ENCODE data around the gene MAOB. TPM values are rescaled to one million over a fixed set of nuclear protein-coding genes. Genes with fewer than 3 reads are reported as not detected.

Gene MAOB
- total RNA-seq, 2 donors from 2014 or later, result 0.10 to 0.30 TPM

DNA sequence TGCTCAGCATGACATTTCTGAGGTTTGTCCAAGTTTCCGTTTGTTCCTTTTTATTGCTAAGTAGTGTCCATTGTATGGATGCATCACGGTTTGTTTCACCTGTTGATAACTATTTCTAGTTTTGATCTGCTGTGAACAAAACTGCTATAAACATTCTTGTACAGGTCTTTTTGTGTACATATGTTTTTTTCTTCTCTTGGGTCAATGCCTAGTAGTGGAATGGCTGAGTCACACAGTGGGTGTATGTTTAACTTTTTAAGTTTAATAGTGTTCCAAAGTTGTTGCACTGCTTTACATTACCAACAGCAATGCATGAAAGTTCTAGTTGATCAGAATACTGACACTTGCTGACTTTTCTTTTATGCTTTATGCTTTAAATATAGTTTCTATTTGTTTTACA lies 76.7 kb downstream of the MAOB start:
- H3K4me1 Mint-ChIP-seq (ENCODE audit: low read depth), result no peaks in the 10 kb centered on the region
- peaks cover 58% of the 10 kb centered on the region for H3K27me3 Mint-ChIP-seq (ENCODE audit: low read depth)
- DNase-seq, result no peak
- H3K36me3 Mint-ChIP-seq (ENCODE audit: insufficient read depth in 2 of 2), result no peaks in the 10 kb centered on the region
- no peak overlapping the region for H3K27ac Mint-ChIP-seq
- H3K4me3 Mint-ChIP-seq, result no peak overlapping the region
- no peak for ATAC-seq (replicated peaks in 1 of 2)
- no peaks in the 10 kb centered on the region for H3K9me3 Mint-ChIP-seq

DNA sequence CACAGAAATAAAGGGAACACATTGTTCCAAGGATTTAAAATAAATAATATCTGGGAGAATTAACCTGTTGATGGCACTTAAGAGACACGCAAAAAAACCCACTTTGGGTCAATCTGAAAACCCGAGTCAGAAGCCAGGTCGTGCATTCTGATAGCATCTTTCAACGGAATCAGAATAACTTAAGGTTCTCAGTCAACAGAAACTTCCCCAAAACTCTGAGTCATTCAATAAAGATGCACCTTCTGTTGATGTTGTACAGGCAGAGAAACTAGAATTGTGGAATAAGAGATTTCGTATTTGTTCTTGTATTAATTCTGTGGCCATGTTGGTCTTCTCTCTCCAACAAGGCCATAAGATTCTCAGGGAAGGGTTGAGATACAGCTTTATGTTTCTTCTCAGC lies 78.2 kb downstream of the MAOB start:
- Mint-ChIP-seq H3K27me3 (ENCODE audit: low read depth) (peaks cover 64% of the 10 kb centered on the region), H3K9me3 (no peaks in the 10 kb centered on the region), H3K36me3 (ENCODE audit: insufficient read depth in 2 of 2) (no peaks in the 10 kb centered on the region), H3K27ac (no peak overlapping the region), H3K4me3 (no peak overlapping the region), H3K4me1 (ENCODE audit: low read depth) (no peaks in the 10 kb centered on the region)
- ATAC-seq (replicated peaks in 1 of 2) (peak in 1 of 2 donors; percentile 32), DNase-seq (no peak)

DNA sequence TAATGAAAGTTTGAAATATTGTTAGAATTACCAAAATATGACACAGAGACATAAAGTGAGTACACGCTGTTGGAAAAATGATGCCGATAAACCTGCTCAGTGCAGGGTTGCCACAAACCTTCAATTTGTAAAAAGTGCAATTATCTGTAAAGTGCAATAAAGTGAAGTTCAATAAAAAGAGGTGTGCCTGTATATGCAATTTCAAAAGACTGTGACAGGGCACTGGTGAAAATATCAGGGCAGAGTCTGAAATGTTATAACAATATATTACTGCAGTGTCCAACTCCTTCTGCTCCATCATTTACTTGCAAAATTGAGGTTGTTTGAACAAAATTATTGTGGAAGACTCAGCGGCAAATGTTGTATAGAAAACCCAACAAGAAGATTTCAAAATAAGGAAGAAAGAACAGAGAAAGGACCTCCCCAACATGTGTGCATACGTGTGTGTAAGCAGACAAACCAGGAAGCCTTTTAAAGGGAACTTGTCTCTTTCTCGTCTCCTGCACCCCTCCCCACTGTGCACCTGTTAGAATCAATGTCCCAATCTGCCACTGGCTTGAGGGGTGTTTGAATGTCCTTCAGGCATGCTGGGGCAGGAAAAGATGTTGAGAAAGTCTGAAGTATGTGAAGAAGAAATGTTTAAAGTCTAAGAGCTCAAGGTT lies 96.2 kb downstream of the MAOB start:
- peaks cover 30% of the 10 kb centered on the region for H3K27me3 Mint-ChIP-seq (ENCODE audit: low read depth)
- DNase-seq (no peak), ATAC-seq (replicated peaks in 1 of 2) (no peak)
- H3K36me3 Mint-ChIP-seq (ENCODE audit: insufficient read depth in 2 of 2), result no peaks in the 10 kb centered on the region
- H3K4me3 Mint-ChIP-seq, result no peak overlapping the region
- peaks cover 3% of the 10 kb centered on the region in 2 donors for H3K9me3 Mint-ChIP-seq
- no peak overlapping the region for H3K27ac Mint-ChIP-seq
- no peaks in the 10 kb centered on the region for H3K4me1 Mint-ChIP-seq (ENCODE audit: low read depth)

DNA sequence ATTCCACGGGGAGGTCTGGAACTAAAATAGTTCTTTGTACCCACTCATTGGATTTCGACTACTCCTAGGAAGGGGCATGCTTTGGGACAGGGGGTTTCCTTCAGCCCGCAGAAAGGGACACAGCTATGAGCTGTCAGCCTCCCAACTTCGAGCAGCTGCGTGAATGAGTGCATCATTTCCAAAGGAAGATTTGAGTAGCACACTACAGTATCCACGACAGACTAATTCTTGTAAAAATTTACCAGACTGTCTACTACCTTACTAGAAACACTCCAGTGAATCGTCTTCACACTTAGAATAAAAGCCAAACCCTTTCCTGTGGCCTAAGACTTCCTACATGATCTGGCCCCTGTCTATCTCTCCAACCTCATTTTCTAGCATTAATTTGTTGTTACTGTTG lies 124.2 kb downstream of the MAOB start:
- Mint-ChIP-seq H3K27me3 (ENCODE audit: low read depth) (peaks cover 27% of the 10 kb centered on the region), H3K9me3 (no peaks in the 10 kb centered on the region), H3K4me3 (no peak overlapping the region), H3K36me3 (ENCODE audit: insufficient read depth in 2 of 2) (no peaks in the 10 kb centered on the region), H3K4me1 (ENCODE audit: low read depth) (no peaks in the 10 kb centered on the region), H3K27ac (no peak overlapping the region)
- DNase-seq, result no peak
- ATAC-seq (replicated peaks in 1 of 2), result peak in 1 of 2 donors; percentile 79

DNA sequence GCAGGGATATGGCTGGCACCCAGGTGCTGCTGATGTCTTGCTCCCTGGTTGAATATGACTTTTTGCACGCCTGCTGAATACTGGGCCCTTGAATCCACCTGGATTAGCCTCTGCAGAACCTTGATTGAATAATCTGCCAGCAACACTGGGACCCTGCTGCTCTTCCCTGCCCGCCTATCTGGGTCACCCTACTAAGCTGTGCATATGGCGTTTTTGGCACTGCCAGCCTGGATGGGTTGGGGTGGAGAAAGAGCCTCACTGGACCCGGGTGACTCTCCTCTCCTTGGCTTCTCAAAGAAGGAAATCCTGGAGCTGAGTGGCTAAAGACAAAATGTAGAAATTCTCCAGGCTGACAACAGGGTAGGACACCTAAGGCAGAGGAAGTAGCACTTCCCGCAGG lies 126.2 kb downstream of the MAOB start:
- Mint-ChIP-seq H3K27me3 (ENCODE audit: low read depth) (peaks cover 27% of the 10 kb centered on the region), H3K36me3 (ENCODE audit: insufficient read depth in 2 of 2) (no peaks in the 10 kb centered on the region)

DNA sequence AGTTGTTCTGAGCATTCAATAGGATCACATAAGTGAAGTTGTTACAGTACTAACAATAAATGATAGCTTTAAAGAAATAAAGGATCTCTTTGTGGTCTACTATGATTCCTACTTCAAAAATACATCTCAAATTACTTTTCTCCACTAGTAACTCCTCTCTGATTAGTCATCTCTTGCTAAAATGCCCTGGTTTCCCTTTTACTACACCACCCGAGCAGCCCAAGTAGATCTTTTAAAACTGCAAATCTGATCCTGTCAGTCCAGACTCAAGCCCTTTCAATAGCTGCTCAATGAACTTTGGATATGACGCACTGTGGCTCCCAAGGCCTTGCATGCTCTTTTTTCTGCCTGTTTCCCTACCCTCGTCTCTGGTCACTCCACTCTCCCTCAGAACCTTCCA lies 128.6 kb downstream of the MAOB start:
- peaks cover 34% of the 10 kb centered on the region for H3K27me3 Mint-ChIP-seq (ENCODE audit: low read depth)
- no peaks in the 10 kb centered on the region for H3K9me3 Mint-ChIP-seq
- H3K4me1 Mint-ChIP-seq (ENCODE audit: low read depth), result no peaks in the 10 kb centered on the region
- H3K36me3 Mint-ChIP-seq (ENCODE audit: insufficient read depth in 2 of 2), result no peaks in the 10 kb centered on the region
- H3K4me3 Mint-ChIP-seq, result no peak overlapping the region
- ATAC-seq (replicated peaks in 1 of 2), result peak in 1 of 2 donors; percentile 24
- H3K27ac Mint-ChIP-seq, result no peak overlapping the region
- no peak for DNase-seq

More for the DNA sequence above, 126.2 kb downstream of the MAOB start:
- Mint-ChIP-seq H3K9me3 (no peaks in the 10 kb centered on the region), H3K4me3 (no peak overlapping the region), H3K4me1 (ENCODE audit: low read depth) (no peaks in the 10 kb centered on the region), H3K27ac (no peak overlapping the region)
- ATAC-seq (replicated peaks in 1 of 2) (no peak), DNase-seq (no peak)

DNA sequence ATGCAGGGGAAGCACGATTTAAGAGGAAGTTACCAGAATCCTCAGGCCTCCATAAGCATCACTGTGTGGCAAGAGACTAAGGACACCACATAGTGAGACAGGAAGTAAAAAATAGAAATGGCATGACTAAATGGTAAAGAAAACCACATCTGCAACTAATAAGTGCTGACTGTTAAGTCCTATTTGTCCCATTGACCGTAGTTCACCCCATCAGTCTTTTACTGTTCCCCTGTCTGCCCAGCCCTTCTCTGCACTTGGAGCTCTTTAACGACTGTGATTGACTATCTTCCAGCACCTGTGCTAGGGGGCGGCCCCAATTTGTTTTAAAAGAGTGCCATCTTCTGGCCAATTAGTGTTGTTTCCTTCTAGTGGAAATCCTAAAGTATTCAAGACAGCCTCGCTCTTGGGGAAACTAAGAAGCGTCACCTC lies 132.0 kb downstream of the MAOB start:
- DNase-seq (peak; percentile 28 to 35), ATAC-seq (replicated peaks in 1 of 2) (peak; percentile 67 to 83)
- Mint-ChIP-seq H3K9me3 (no peaks in the 10 kb centered on the region), H3K27ac (no peak overlapping the region), H3K36me3 (ENCODE audit: insufficient read depth in 2 of 2) (no peaks in the 10 kb centered on the region), H3K4me3 (no peak overlapping the region), H3K27me3 (ENCODE audit: low read depth) (peaks cover 11% of the 10 kb centered on the region), H3K4me1 (ENCODE audit: low read depth) (no peaks in the 10 kb centered on the region)

DNA sequence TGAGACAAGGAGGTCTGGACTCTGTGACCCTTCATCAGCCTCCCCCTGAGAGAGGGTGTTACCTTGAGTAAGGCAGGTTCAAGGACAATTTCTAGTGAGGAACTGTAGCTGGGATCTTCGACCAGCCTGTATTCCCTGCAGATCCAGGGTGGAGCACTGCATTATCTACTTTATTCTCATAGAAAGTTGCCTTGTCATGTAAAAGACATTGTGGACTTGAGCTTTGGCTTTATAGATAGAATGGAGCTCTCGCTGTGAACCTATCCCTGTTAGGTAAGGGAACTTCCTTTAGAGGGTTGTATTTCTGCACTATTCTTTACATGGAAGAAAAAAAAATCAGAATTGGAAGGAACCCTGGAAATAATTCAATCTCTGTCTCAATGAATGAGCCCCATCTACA lies 134.8 kb downstream of the MAOB start:
- ATAC-seq (replicated peaks in 1 of 2) (no peak), DNase-seq (no peak)
- Mint-ChIP-seq H3K4me3 (no peak overlapping the region), H3K27ac (no peak overlapping the region), H3K27me3 (ENCODE audit: low read depth) (peaks cover 21% of the 10 kb centered on the region), H3K36me3 (ENCODE audit: insufficient read depth in 2 of 2) (no peaks in the 10 kb centered on the region), H3K4me1 (ENCODE audit: low read depth) (no peaks in the 10 kb centered on the region), H3K9me3 (no peaks in the 10 kb centered on the region)

DNA sequence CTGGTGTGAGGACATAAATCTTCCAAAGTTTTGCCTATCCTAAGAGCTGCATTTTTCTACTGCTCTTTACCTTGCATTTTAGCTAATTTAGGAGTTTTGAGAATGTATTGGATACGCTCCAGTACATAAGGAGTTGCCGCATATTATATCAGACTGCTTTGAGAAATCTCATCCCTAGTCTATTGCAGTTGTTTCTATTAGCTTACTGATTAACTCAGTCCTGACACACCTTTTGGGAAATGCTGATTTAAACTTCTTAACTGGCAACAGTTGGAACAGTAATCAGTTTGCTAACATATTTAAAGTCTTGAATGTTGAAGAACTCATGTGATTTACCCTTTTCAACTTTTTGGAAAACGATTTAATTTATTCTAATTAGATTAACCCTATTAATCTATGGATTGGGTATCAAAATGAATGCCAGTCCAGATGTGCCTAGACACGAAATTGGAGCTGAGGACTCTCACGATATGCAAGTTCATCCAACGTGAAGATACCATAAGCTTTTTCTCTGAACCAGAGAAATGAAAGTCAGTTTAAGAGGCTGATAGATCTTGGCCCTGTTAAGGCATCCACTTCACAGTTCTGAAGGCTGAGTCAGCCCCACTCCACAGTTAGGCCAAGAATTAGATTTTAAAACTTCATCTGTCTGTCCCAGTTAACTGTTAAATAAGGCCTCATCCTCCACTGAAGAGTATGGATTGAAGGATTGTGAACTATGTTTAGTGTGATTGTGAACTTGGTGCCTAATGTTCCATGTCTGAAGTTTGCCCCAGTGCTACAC lies 136.1 kb downstream of the MAOB start:
- no peak overlapping the region for H3K27ac Mint-ChIP-seq
- H3K4me1 Mint-ChIP-seq (ENCODE audit: low read depth), result no peaks in the 10 kb centered on the region
- no peaks in the 10 kb centered on the region for H3K36me3 Mint-ChIP-seq (ENCODE audit: insufficient read depth in 2 of 2)

DNA sequence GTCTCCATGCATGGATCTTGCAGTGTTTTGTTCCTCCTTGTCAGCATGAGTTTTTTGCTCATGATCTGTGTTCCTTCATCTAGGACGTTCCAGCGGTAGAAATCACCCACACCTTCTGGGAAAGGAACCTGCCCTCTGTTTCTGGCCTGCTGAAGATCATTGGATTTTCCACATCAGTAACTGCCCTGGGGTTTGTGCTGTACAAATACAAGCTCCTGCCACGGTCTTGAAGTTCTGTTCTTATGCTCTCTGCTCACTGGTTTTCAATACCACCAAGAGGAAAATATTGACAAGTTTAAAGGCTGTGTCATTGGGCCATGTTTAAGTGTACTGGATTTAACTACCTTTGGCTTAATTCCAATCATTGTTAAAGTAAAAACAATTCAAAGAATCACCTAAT lies 138.0 kb downstream of the MAOB start:
- H3K27me3 Mint-ChIP-seq (ENCODE audit: low read depth), result peaks cover 24% of the 10 kb centered on the region
- DNase-seq (no peak), ATAC-seq (replicated peaks in 1 of 2) (no peak)
- H3K27ac Mint-ChIP-seq, result no peak overlapping the region
- no peaks in the 10 kb centered on the region for H3K9me3 Mint-ChIP-seq
- no peaks in the 10 kb centered on the region for H3K36me3 Mint-ChIP-seq (ENCODE audit: insufficient read depth in 2 of 2)
- H3K4me1 Mint-ChIP-seq (ENCODE audit: low read depth), result no peaks in the 10 kb centered on the region
- H3K4me3 Mint-ChIP-seq, result no peak overlapping the region

More for the DNA sequence above, 136.1 kb downstream of the MAOB start:
- no peak for DNase-seq
- no peak for ATAC-seq (replicated peaks in 1 of 2)
- Mint-ChIP-seq H3K4me3 (no peak overlapping the region), H3K9me3 (no peaks in the 10 kb centered on the region), H3K27me3 (ENCODE audit: low read depth) (peaks cover 27% of the 10 kb centered on the region)

DNA sequence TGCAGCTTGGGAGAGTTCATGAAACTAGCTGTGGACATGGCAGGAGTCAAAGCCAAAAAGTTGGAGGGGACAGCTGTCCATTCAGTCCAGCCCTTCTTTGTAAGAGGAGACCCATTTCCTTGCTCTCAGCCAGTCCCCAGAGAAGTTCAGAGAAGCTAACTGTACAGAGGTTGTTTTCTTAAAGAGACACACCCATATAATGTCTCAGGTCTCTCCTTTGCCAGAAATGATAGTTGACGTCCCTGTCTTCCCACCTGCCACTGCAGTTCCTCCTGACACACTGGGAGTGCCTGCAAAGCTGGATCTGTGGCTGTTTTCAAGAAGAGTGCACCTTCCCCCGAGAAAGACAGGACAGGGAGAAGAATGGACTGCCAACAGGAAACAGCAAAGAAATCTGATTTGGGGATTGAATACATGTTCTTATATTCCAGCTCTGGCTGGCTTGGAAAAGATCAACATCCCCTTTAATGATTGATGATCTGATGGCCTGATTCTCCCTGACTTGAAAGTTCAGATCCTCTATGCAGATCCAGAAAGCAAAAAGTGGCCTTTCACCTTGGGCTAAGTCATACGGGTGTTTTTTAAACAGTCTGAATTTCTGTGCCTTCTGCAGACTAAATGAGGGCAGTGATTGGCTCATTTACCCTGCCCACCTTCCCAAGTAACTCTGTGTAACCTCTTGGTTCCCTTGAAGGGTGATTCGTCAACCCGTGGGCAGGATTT lies 139.0 kb downstream of the MAOB start:
- DNase-seq, result no peak
- no peak overlapping the region for H3K27ac Mint-ChIP-seq
- H3K36me3 Mint-ChIP-seq (ENCODE audit: insufficient read depth in 2 of 2), result no peaks in the 10 kb centered on the region
- H3K4me3 Mint-ChIP-seq, result no peak overlapping the region
- no peaks in the 10 kb centered on the region for H3K9me3 Mint-ChIP-seq
- no peak for ATAC-seq (replicated peaks in 1 of 2)
- H3K27me3 Mint-ChIP-seq (ENCODE audit: low read depth), result peaks cover 29% of the 10 kb centered on the region
- no peaks in the 10 kb centered on the region for H3K4me1 Mint-ChIP-seq (ENCODE audit: low read depth)

DNA sequence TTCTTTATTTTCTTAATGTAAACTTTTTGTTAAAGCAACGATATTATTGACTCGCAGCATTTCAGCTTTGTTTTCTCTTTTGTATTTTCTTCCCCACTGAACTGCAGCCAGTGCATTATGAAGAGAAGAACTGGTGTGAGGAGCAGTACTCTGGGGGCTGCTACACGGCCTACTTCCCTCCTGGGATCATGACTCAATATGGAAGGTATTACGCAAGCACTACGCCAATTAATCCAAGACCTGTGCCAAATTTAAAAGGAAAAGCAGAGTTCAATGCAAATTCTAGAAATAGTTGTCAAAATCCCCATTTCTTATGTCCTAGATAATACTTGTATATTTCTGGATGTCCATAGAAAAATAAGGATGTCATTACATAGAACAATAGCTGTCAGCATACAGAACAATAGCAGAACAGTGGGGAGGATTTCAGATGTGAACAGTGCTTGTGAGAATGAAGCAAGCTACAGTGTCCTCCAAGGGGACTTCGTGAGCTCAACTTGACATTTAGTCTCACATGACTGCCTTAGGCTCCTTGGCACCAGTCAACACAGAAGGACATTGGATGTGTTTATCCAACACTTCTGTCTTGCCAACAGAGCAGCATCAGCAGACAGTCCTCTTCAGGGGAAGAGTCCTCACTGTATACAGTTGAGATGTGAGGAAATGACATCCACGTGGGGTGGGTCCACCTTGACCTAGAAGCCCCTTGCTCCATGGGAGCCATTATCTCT lies 140.2 kb downstream of the MAOB start:
- no peaks in the 10 kb centered on the region for H3K4me1 Mint-ChIP-seq (ENCODE audit: low read depth)
- no peaks in the 10 kb centered on the region for H3K9me3 Mint-ChIP-seq
- no peak for ATAC-seq (replicated peaks in 1 of 2)
- no peaks in the 10 kb centered on the region for H3K36me3 Mint-ChIP-seq (ENCODE audit: insufficient read depth in 2 of 2)
- DNase-seq, result no peak
- H3K27ac Mint-ChIP-seq, result no peak overlapping the region
- peaks cover 29% of the 10 kb centered on the region for H3K27me3 Mint-ChIP-seq (ENCODE audit: low read depth)
- no peak overlapping the region for H3K4me3 Mint-ChIP-seq

DNA sequence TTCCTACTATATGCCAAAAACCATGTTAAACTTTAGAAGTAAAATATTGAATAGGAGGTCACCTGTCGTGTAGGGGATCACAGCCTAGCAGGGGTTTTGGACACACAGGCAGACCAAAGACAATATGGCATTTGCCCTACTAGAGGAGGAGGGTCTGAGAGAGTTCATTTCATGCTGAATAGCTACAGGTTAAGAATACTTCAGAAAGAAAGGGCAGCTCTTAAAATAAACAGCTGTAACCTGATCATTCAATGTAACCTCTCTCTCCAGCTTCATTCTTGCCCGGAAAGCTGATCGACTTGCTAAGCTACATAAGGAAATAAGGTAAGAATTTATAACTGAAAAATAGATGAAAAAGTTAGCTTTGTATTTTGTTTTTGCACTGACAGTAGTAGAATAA lies 146.3 kb downstream of the MAOB start:
- Mint-ChIP-seq H3K27me3 (ENCODE audit: low read depth) (peaks cover 18% of the 10 kb centered on the region), H3K36me3 (ENCODE audit: insufficient read depth in 2 of 2) (no peaks in the 10 kb centered on the region), H3K4me1 (ENCODE audit: low read depth) (no peaks in the 10 kb centered on the region), H3K27ac (no peak overlapping the region), H3K9me3 (no peaks in the 10 kb centered on the region), H3K4me3 (no peak overlapping the region)
- DNase-seq (no peak), ATAC-seq (replicated peaks in 1 of 2) (no peak)

Data from activated T-cell treated with anti-CD3 and anti-CD28 coated beads, Interleukin-2, amount 50 U/mL, for 72 hours (primary cell).